AG10803 (cell line): Measurements from ENCODE around the gene MAGI1.

ENCODE experiments used
- DNase-seq: peaks from one replicate; pipeline ENCODE4 v3.0.0; 2010; ENCODE audit warnings: low read depth
- H3K4me3 ChIP-seq: 2 replicates; pipeline ENCODE4 v1.5.1; 2011; ENCODE audit warnings: mild to moderate bottlenecking, low read length, control low read depth
- CTCF ChIP-seq: conservative IDR thresholded peaks from 2 replicates; pipeline ENCODE4 v1.5.1; 2011; ENCODE audit warnings: mild to moderate bottlenecking, low read length, control low read depth, inconsistent platforms

The MAGI1 gene

DNA sequence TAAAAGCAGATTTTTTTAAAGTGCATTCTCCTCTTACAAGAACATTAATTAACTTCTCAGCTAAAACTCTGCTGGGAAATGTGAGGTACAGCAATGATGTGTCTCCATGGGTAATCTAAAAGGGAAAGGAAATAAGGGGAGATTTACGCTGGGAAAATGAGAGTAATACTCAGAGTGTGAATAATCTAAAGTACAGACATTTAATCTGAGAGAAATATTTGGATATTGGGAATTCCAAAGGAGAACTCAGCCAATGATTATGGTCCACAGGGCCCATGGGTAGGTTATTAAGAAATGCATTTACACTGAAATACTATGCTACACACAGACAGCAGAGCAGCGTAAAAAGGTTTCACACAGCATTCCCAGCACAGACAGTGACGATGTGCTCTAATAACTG lies 229.9 kb downstream of the MAGI1 start:
- no peak for TF ChIP-seq CTCF
- DNase-seq: no peak

DNA sequence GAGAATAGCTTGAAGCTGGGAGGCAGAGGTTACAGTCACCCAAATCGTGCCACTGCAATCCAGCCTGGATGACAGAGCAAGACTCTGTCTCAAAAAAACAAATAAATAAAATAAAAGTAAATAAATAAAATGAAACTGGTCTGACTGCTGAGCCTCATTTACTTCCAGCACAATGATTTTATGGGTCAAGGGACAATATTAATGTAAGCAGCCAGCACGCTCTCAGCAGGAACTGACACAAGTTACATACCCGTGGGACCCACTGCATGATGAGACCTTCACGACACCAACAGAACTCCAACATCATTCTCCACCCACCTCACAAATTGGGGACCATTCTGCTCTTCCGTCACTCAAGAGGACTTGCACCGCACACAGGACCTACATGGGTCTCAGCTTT lies 230.3 kb downstream of the MAGI1 start:
- no peak for TF ChIP-seq CTCF
- no peak overlapping the region for H3K4me3 ChIP-seq
- no peak for DNase-seq

More for the DNA sequence above, 229.9 kb downstream of the MAGI1 start:
- no peak overlapping the region for H3K4me3 ChIP-seq

DNA sequence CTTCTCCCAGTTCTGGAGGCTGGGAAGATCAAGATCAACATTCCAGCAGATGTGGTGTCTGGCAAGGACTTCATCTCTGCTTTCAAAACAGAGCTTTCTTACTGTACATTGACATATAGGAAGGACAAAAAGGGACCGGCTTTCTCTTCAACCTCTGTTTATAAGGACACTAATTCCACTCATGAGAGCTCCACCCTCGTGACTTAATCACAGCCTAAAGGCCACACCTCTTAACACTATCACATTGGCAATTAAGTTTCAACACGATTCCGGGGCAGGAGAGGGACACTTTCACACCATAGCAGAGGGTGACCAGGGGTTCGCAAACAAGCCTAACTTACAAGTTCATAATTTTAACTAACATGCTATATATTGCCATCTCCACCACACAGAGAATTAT lies 231.5 kb downstream of the MAGI1 start:
- no peak for TF ChIP-seq CTCF
- peak; percentile 14 for DNase-seq
- no peak overlapping the region for H3K4me3 ChIP-seq

- peak; percentile 6; the same call in 1 of the 2 replicates for TF ChIP-seq CTCF
- no peak for DNase-seq
- H3K4me3 ChIP-seq: no peak overlapping the region
Measured at GRCh38 chr3:65806600-65806999, 232.1 kb downstream of the MAGI1 start.

GRCh38 chr3:65796676-65797075 lies 242.0 kb downstream of the MAGI1 start:
- no peak for TF ChIP-seq CTCF
- H3K4me3 ChIP-seq: no peak overlapping the region
- no peak for DNase-seq

DNA sequence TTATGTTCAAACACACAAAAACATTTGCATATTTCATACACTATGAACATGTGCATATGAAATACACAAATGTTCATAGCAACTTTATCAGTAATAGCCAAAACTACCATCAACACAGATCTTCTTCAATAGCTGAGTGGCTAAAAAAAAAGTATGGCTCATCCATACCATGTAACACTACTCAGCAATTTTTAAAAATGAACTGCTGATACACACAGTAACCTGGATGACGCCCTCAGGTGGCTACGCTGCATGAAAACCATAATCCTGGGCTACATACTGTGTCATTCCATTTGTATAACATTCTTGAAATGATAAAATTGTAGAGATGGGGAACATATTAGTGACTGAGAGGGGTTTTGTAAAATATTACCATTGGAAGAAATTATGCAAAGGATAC lies 243.6 kb downstream of the MAGI1 start:
- no peak for TF ChIP-seq CTCF
- DNase-seq: no peak
- no peak overlapping the region for H3K4me3 ChIP-seq

GRCh38 chr3:65793495-65794200 lies 245.1 kb downstream of the MAGI1 start:
- no peak for DNase-seq
- TF ChIP-seq CTCF: no peak
- H3K4me3 ChIP-seq: no peak overlapping the region
